ENCODE measurements around the gene MYOCD. TPM values are rescaled to one million over a fixed set of nuclear protein-coding genes. Genes with fewer than 3 reads are reported as not detected.
A peak's percentile ranks its signal among the peaks of the same experiment; 100 is the strongest.

MYOCD gene
- total and polyA plus RNA-seq, 2 donors from 2014 or later, result 0.58 to 4.0 TPM

DNA sequence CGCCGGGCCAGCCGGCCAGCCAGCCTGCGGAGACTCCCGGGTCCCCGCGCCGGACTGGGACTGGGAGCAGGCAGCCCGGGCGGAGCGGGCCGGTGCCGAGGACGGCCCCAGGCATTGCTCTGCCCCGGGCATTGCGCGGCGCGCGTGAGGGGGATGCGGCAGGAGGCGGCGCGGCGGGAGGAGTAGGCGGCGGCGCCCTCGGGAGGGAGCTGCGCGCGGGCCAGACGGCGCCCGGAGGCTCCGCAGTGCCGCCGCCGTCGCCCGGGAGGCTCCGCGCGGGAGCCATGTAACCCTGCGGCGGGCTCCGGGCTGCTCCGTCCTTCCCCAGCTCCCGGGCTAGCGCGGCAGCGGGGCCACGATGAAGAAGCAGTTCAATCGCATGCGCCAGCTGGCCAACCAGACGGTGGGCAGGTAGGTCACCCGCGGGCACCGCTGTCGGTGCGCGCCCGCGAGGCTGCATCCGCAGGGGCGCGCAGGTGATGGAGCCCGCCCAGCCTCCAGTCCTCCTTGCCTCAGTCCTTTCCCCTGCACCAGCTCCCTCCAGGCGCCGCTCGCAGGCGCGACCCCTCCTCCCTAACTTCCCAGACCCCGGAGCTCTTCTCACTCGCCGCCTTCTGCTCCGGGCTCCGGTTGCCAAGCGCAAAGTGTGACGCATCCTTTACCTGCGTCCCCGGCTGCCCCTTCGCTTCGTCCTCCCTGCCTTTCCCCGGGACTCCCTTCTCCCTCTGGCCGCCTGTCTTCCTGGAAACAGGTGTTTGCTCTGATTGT is 124.0 kb downstream of the MYOCD start, which contains the start of gene ARHGAP44:
Gene ARHGAP44 (plus strand): TSS at position 18 of the 768 bp plus-strand sequence. CDS start 341 bp downstream, at position 359.
- Histone ChIP-seq H3K4me1 (ENCODE audit: control insufficient read depth in 2 of 3, insufficient read depth in 2 of 3, low read depth in 1 of 3, low read length in 3 of 3) (peaks cover 0 to 7% (median 0%) of the 10 kb centered on the region in 3 donors), H3K27ac (ENCODE audit: low read depth in 2 of 2, low read length in 2 of 2) (no peak within 1 kb of the TSS), H3K9ac (ENCODE audit: low read length in 3 of 3) (peak within 1 kb of the TSS; percentile 28 to 60 (median 34)), H3K9me3 (ENCODE audit: control insufficient read depth in 2 of 3, insufficient read depth in 1 of 3, low read length in 3 of 3) (no peaks in the 10 kb centered on the region), H3K36me3 (ENCODE audit: control insufficient read depth in 2 of 3, insufficient read depth in 3 of 3, low read length in 3 of 3) (no peaks in the 10 kb centered on the region), H3K27me3 (ENCODE audit: control insufficient read depth, insufficient read depth, low read length) (no peaks in the 10 kb centered on the region), H3K4me3 (ENCODE audit: low read length in 3 of 3) (peak within 1 kb of the TSS; percentile 55 to 71 (median 68))
- intact Hi-C loops (cut with DNase I), result no loop called here
- TF ChIP-seq, protein P1, sequence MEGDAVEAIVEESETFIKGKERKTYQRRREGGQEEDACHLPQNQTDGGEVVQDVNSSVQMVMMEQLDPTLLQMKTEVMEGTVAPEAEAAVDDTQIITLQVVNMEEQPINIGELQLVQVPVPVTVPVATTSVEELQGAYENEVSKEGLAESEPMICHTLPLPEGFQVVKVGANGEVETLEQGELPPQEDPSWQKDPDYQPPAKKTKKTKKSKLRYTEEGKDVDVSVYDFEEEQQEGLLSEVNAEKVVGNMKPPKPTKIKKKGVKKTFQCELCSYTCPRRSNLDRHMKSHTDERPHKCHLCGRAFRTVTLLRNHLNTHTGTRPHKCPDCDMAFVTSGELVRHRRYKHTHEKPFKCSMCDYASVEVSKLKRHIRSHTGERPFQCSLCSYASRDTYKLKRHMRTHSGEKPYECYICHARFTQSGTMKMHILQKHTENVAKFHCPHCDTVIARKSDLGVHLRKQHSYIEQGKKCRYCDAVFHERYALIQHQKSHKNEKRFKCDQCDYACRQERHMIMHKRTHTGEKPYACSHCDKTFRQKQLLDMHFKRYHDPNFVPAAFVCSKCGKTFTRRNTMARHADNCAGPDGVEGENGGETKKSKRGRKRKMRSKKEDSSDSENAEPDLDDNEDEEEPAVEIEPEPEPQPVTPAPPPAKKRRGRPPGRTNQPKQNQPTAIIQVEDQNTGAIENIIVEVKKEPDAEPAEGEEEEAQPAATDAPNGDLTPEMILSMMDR (IDR thresholded peaks at IDR 0.05; ENCODE audit: borderline replicate concordance, extremely low read depth, insufficient read depth), result no peak
- FAIRE-seq, result no peak
- peak; percentile 84 to 90 (median 87) for DNase-seq

DNA sequence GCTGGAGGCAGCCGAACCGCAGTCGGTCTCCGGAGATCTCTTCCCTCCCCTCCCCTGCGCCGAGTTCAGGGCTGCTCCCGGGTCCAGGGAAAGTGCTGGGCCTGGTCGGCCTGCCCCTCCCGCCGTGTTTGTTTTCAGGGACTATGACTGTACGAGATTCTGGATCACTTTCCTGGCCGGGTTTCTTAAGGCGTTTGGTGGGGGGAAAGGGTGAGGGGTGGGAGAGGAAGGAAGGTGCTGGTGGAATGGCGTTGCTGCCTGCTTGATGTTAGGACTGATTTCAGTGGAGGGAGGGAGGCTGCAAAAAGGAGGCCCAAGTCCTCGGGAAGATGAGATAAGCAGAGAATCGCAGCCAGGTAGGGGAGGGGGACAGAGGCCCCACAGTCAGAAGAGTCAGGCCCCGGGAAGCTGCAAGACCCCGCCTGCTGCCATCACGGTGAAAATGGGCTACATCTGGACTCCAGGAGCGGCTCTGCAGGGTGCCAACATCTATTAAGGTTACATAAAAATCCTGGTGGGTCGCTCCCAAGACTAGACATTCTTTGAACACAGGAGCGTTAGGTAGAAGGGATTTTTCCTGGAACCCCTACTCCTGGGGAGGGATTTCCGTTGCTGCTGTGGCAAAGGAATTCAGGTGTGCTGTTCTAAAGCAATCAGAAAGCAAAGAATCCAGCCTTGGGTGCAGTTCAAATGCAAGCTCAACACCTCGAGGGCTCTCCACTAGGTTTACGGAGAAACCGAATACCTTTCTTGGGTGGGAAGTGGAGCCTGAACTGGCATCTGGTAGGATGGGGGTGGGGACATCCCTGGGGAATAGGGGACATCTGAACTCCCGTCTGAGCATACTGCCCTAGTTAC is 124.8 kb downstream of the MYOCD start:
- peak overlapping the region in 1 of 3 donors; percentile 28 for H3K9ac ChIP-seq (ENCODE audit: low read length in 3 of 3)
- FAIRE-seq, result no peak
- TF ChIP-seq, protein P1 (IDR thresholded peaks at IDR 0.05; ENCODE audit: borderline replicate concordance, extremely low read depth, insufficient read depth), result no peak
- no peak overlapping the region for H3K27ac ChIP-seq (ENCODE audit: low read depth in 2 of 2, low read length in 2 of 2)
- intact Hi-C loops (cut with DNase I), result no loop called here
- peak in 3 of 5 donors; percentile 27 to 56 (median 43) for DNase-seq
- H3K27me3 ChIP-seq (ENCODE audit: control insufficient read depth, insufficient read depth, low read length), result no peaks in the 10 kb centered on the region
- H3K36me3 ChIP-seq (ENCODE audit: control insufficient read depth in 2 of 3, insufficient read depth in 3 of 3, low read length in 3 of 3), result no peaks in the 10 kb centered on the region
- H3K9me3 ChIP-seq (ENCODE audit: control insufficient read depth in 2 of 3, insufficient read depth in 1 of 3, low read length in 3 of 3), result no peaks in the 10 kb centered on the region
- H3K4me1 ChIP-seq (ENCODE audit: control insufficient read depth in 2 of 3, insufficient read depth in 2 of 3, low read depth in 1 of 3, low read length in 3 of 3), result peaks cover 0 to 7% (median 0%) of the 10 kb centered on the region in 3 donors
- H3K4me3 ChIP-seq (ENCODE audit: low read length in 3 of 3), result peak overlapping the region; percentile 55 to 71 (median 68)

DNA sequence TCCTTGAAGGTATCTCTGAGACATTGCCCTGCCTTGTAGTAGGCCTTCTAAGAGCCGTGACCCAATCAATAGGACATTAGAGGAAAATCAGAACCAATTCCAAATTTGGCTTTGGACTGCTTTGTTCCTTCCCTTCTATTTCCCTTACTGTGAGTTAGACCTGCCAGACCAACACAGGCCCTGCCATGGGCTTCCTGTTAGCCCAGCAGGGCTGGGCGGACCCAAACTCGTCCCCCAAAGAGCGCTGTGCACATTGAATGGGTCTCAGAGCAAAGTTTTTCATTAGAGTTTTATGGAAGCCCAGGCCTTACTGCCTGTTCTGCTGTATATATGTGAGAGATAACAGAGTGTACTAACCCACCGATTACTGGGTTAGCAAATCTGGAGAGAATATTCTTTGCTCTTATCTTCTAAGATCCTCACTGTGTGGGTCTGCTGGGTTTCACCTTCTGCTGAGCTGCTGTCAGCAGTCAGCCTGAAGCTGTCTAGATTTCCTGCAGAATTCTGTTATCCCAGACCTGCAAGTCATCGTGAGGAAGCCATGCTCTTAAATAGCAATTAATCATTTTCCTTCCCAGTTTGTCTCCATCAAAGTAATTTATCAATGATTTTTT is 129.3 kb downstream of the MYOCD start:
- Histone ChIP-seq H3K27me3 (ENCODE audit: control insufficient read depth, insufficient read depth, low read length) (no peaks in the 10 kb centered on the region), H3K9me3 (ENCODE audit: control insufficient read depth in 2 of 3, insufficient read depth in 1 of 3, low read length in 3 of 3) (no peaks in the 10 kb centered on the region), H3K27ac (ENCODE audit: low read depth in 2 of 2, low read length in 2 of 2) (no peak overlapping the region), H3K36me3 (ENCODE audit: control insufficient read depth in 2 of 3, insufficient read depth in 3 of 3, low read length in 3 of 3) (no peaks in the 10 kb centered on the region), H3K9ac (ENCODE audit: low read length in 3 of 3) (no peak overlapping the region), H3K4me1 (ENCODE audit: control insufficient read depth in 2 of 3, insufficient read depth in 2 of 3, low read depth in 1 of 3, low read length in 3 of 3) (peaks cover 0 to 3% (median 0%) of the 10 kb centered on the region in 3 donors), H3K4me3 (ENCODE audit: low read length in 3 of 3) (no peak overlapping the region)
- FAIRE-seq (no peak), DNase-seq (no peak)
- intact Hi-C loops (cut with DNase I), result no loop called here
- TF ChIP-seq, protein P1 (IDR thresholded peaks at IDR 0.05; ENCODE audit: borderline replicate concordance, extremely low read depth, insufficient read depth), result no peak

Measured in kidney (tissue), 14 donors.